RWPE2 (cell line): ENCODE measurements around the gene OTOF.

Source experiments
- ATAC-seq: fragments of 200-7000 bp; cut with Tn5 transposase; 3 replicates; pipeline ENCODE4 v1.9.1; 2021; ENCODE audit warnings: low read depth
- DNase-seq: peaks from one replicate; pipeline ENCODE4 v3.0.0-alpha.2; 2020; ENCODE audit warnings: low spot score
- H3K27ac ChIP-seq: fragments of 450-650 bp; 2 replicates; pipeline ENCODE4 v1.5.1; 2017; ENCODE audit warnings: mild to moderate bottlenecking; ENCODE audit not compliant: poor library complexity, severe bottlenecking
- H3K27me3 ChIP-seq: fragments of 250-450 bp; sonication (Bioruptor Pico); 2 replicates; pipeline ENCODE4 v1.5.1; 2021; ENCODE audit warnings: mild to moderate bottlenecking, moderate library complexity; ENCODE audit not compliant: insufficient read depth, poor library complexity, severe bottlenecking
- H3K36me3 ChIP-seq: fragments of 250-450 bp; sonication (Bioruptor Pico); 2 replicates; pipeline ENCODE4 v1.5.1; 2020; ENCODE audit warnings: low read depth, mild to moderate bottlenecking, moderate library complexity
- H3K4me1 ChIP-seq: fragments of 250-450 bp; sonication (Bioruptor Pico); 2 replicates; pipeline ENCODE4 v1.5.1; 2021; ENCODE audit warnings: mild to moderate bottlenecking, moderate library complexity; ENCODE audit not compliant: insufficient read depth, poor library complexity, severe bottlenecking
- H3K4me3 ChIP-seq: fragments of 250-450 bp; sonication (Bioruptor Pico); 2 replicates; pipeline ENCODE4 v1.5.1; 2021; ENCODE audit warnings: mild to moderate bottlenecking, moderate library complexity; ENCODE audit not compliant: severe bottlenecking
- H3K9me3 ChIP-seq: fragments of 250-450 bp; sonication (Bioruptor Pico); 2 replicates; pipeline ENCODE4 v1.5.1; 2021; ENCODE audit warnings: mild to moderate bottlenecking, moderate library complexity; ENCODE audit not compliant: severe bottlenecking
- TF ChIP-seq, protein P1 (sequence below): fragments of 450-650 bp; IDR thresholded peaks from one replicate; pipeline ENCODE4 v1.5.1; 2017; ENCODE audit warnings: mild to moderate bottlenecking, moderate library complexity; ENCODE audit not compliant: poor library complexity, severe bottlenecking

The OTOF gene

DNA sequence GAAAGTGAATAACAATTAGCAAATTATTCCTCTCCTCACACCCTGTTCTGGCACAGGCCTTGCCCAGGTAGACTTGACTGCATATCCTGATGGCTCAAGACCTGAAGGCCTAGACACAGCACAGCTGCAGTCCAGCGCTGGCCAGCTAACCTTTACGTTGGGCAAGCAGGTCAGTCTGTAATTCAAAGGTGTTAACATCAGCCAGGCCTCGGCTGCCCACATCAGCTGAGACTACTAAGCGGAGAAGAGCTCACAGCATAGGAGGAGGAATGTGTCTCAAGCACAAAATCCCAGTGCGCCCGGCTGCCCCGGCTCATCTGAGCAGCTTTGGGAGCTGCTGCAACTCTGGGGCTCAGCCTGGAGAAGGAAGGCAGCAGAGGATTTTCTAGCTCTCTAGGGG is 33.5 kb upstream of the OTOF start:
- H3K27me3 ChIP-seq, result no peaks in the 10 kb centered on the region
- TF ChIP-seq, protein P1, sequence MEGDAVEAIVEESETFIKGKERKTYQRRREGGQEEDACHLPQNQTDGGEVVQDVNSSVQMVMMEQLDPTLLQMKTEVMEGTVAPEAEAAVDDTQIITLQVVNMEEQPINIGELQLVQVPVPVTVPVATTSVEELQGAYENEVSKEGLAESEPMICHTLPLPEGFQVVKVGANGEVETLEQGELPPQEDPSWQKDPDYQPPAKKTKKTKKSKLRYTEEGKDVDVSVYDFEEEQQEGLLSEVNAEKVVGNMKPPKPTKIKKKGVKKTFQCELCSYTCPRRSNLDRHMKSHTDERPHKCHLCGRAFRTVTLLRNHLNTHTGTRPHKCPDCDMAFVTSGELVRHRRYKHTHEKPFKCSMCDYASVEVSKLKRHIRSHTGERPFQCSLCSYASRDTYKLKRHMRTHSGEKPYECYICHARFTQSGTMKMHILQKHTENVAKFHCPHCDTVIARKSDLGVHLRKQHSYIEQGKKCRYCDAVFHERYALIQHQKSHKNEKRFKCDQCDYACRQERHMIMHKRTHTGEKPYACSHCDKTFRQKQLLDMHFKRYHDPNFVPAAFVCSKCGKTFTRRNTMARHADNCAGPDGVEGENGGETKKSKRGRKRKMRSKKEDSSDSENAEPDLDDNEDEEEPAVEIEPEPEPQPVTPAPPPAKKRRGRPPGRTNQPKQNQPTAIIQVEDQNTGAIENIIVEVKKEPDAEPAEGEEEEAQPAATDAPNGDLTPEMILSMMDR, result no peak
- no peak overlapping the region for H3K4me3 ChIP-seq
- ATAC-seq (no peak), DNase-seq (no peak)
- H3K9me3 ChIP-seq, result no peaks in the 10 kb centered on the region
- no peak overlapping the region for H3K27ac ChIP-seq
- H3K36me3 ChIP-seq, result no peaks in the 10 kb centered on the region
- H3K4me1 ChIP-seq, result no peaks in the 10 kb centered on the region

DNA sequence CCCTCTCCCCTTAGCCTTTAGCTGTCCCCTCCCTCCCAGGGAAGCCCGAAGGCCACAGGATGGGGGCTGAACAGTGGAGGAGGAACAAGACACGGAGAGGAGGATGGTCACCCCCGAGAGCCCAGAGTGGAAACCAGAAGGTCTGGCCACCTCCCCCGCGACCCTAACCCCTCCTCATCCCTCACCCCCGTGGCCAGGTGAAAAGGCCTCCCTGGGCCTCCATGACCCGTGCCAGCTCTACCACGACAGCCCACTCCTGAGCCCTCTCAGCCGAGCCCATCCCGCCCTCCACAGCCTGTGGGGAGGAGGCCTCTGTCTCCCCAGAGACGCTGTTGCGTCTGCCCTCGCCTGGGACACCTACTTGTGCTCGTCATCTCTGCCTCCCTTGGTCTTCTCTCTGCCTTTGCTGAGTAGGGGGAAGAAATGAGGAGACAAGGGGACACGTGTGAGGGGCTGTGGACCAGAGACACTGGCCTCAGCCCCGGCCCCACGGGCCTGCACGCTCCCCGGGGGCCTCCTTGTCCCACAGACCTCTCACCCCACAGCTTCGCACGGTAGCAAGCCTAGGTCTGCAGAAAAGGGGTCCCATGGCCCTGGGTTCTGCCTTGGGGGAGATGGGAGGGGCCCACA is 32.5 kb upstream of the OTOF start:
- H3K27me3 ChIP-seq, result no peaks in the 10 kb centered on the region
- H3K36me3 ChIP-seq, result no peaks in the 10 kb centered on the region
- ATAC-seq (no peak), DNase-seq (no peak)
- TF ChIP-seq, protein P1, result no peak
- no peak overlapping the region for H3K4me3 ChIP-seq
- no peak overlapping the region for H3K27ac ChIP-seq
- H3K9me3 ChIP-seq, result no peaks in the 10 kb centered on the region
- no peaks in the 10 kb centered on the region for H3K4me1 ChIP-seq

DNA sequence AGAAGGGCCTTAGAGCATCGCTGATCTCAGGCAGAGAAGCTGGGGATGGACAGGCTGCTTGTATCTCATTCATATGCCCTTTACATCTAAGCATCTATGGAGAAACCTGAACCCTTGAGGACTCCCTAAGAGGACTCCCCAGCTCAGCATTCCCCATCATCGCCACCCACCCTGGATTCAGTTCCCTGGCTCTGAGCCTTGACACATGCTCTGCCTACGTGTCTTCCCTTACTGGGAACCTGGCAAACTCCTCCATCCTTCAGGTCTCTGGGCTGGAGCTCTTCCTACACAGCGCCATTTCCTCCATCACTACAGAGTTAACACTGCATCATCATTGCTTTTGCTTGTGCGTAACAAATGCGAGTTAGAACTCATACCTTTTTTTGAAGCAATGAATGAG is 31.2 kb upstream of the OTOF start:
- Histone ChIP-seq H3K9me3 (no peaks in the 10 kb centered on the region), H3K36me3 (no peaks in the 10 kb centered on the region), H3K27ac (no peak overlapping the region), H3K4me3 (no peak overlapping the region), H3K4me1 (no peaks in the 10 kb centered on the region), H3K27me3 (no peaks in the 10 kb centered on the region)
- DNase-seq, result no peak
- TF ChIP-seq, protein P1, result no peak
- no peak for ATAC-seq

DNA sequence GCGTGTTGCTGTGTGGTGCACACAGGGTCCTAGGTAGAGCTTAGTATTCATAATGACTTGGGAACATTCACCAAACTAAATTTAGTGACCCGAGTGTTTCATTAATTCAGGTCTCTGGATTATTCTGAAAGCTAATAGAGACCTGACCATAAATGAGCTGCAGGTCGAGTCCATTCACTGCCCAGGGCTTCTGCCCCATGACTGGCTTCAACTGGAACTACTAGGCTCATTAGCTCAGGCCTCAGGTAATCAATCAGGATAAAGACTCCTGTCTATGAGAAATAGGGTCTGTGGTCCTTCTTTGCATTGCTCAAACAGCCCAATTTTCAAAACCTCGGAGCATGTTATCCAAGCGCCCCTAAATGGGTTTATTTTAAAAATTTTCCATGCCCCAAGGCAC is 30.0 kb upstream of the OTOF start:
- Histone ChIP-seq H3K9me3 (no peaks in the 10 kb centered on the region), H3K36me3 (no peaks in the 10 kb centered on the region), H3K27me3 (no peaks in the 10 kb centered on the region), H3K4me1 (no peaks in the 10 kb centered on the region), H3K4me3 (no peak overlapping the region), H3K27ac (no peak overlapping the region)
- ATAC-seq, result no peak
- TF ChIP-seq, protein P1, result no peak
- DNase-seq, result no peak

GRCh38 chr2:26507088-26507487 is 29.2 kb upstream of the OTOF start:
- no peak for DNase-seq
- no peaks in the 10 kb centered on the region for H3K27me3 ChIP-seq
- no peak overlapping the region for H3K27ac ChIP-seq
- H3K36me3 ChIP-seq, result no peaks in the 10 kb centered on the region
- no peaks in the 10 kb centered on the region for H3K4me1 ChIP-seq
- no peaks in the 10 kb centered on the region for H3K9me3 ChIP-seq
- H3K4me3 ChIP-seq, result no peak overlapping the region
- ATAC-seq, result no peak
- TF ChIP-seq, protein P1, result no peak
